Uterus (tissue), 4 donors: Measurements from ENCODE around the gene ATPAF1. TPM values are rescaled to one million over a fixed set of nuclear protein-coding genes. Genes with fewer than 3 reads are reported as not detected.

ENCODE experiments used
- DNase-seq, 2 donors: peaks; one replicate each; pipeline ENCODE4 v3.0.0-alpha.2; 2019 to 2020
- H3K27ac ChIP-seq, 2 donors: fragments of 200-600 bp; sonication (generic); 1 replicate in 1 of 2; 2 replicates in 1 of 2; pipeline ENCODE4 v1.5.1; 2016 to 2018
- H3K27me3 ChIP-seq, 2 donors: fragments of 200-600 bp; sonication (generic); one replicate each; pipeline ENCODE4 v1.5.1; 2018 to 2019; ENCODE audit warnings: control low read depth in 1 of 2
- H3K36me3 ChIP-seq, 2 donors: fragments of 200-600 bp; sonication (generic); one replicate each; pipeline ENCODE4 v1.5.1; 2019; ENCODE audit warnings: control low read depth in 1 of 2
- H3K4me1 ChIP-seq, 2 donors: fragments of 200-600 bp; sonication (generic); one replicate each; pipeline ENCODE4 v1.5.1; 2018 to 2019; ENCODE audit warnings: control low read depth in 1 of 2
- H3K4me3 ChIP-seq, 2 donors: fragments of 200-600 bp; sonication (generic); 1 replicate in 1 of 2; 2 replicates in 1 of 2; pipeline ENCODE4 v1.5.1; 2018 to 2019; ENCODE audit warnings: mild to moderate bottlenecking in 1 of 2
- H3K9me3 ChIP-seq, 2 donors: fragments of 200-600 bp; sonication (generic); one replicate each; pipeline ENCODE4 v1.5.1; 2019; ENCODE audit warnings: control low read depth in 1 of 2
- POLR2A ChIP-seq, 2 donors: fragments of 450-650 bp; IDR thresholded peaks; one replicate each; pipeline ENCODE4 v1.6.1; 2016; ENCODE audit warnings: antibody characterized with exemption in 2 of 2, mild to moderate bottlenecking in 1 of 2, moderate library complexity in 1 of 2
- intact Hi-C: fragments of 100-400 bp; cut with DNase I; formaldehyde crosslinking; loops from one replicate; pipeline ENCODE4 v1.15.1; 2023; ENCODE audit warnings: low total_unique reads
- total RNA-seq, 4 donors: library from RNA; depleted of rRNA in 3 of 4; stranded (reverse); fragments of >200 nt in 3 of 4; gene quantifications; one replicate each; pipeline versions ENCODE4 v1.1.0 to v1.2.4, GENCODE V29; 2014 to 2023
- TF ChIP-seq, protein P1 (sequence below), 4 experiments: fragments of 200-600 bp in 2 of 4; fragments of 450-650 bp in 2 of 4; sonication (generic) in 2 of 4; IDR thresholded peaks; one replicate each; pipeline ENCODE4 v1.5.1; 2016 to 2019; ENCODE audit warnings: antibody characterized with exemption in 4 of 4, mild to moderate bottlenecking in 2 of 4, moderate library complexity in 1 of 4
- donor health status: DM: yes; HTN: yes; CAD: no.

ATPAF1 gene
- total RNA-seq, 4 donors from 2014 or later, result 8.2 to 59.7 (median 40.8) TPM

- TF ChIP-seq, protein P1, sequence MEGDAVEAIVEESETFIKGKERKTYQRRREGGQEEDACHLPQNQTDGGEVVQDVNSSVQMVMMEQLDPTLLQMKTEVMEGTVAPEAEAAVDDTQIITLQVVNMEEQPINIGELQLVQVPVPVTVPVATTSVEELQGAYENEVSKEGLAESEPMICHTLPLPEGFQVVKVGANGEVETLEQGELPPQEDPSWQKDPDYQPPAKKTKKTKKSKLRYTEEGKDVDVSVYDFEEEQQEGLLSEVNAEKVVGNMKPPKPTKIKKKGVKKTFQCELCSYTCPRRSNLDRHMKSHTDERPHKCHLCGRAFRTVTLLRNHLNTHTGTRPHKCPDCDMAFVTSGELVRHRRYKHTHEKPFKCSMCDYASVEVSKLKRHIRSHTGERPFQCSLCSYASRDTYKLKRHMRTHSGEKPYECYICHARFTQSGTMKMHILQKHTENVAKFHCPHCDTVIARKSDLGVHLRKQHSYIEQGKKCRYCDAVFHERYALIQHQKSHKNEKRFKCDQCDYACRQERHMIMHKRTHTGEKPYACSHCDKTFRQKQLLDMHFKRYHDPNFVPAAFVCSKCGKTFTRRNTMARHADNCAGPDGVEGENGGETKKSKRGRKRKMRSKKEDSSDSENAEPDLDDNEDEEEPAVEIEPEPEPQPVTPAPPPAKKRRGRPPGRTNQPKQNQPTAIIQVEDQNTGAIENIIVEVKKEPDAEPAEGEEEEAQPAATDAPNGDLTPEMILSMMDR (IDR thresholded peaks at IDR 0.05), result no peak
- no peak for TF ChIP-seq POLR2A (IDR thresholded peaks at IDR 0.05)
- no peaks in the 10 kb centered on the region for H3K27me3 ChIP-seq
- no peak overlapping the region for H3K27ac ChIP-seq
- H3K36me3 ChIP-seq, result no peaks in the 10 kb centered on the region
- no peak overlapping the region for H3K4me3 ChIP-seq
- intact Hi-C loops, result no loop called here
- no peaks in the 10 kb centered on the region for H3K4me1 ChIP-seq
- DNase-seq, result no peak
- no peaks in the 10 kb centered on the region for H3K9me3 ChIP-seq
These were observed 75.3 kb downstream of the ATPAF1 start for GRCh38 chr1:46592823-46593222.

DNA sequence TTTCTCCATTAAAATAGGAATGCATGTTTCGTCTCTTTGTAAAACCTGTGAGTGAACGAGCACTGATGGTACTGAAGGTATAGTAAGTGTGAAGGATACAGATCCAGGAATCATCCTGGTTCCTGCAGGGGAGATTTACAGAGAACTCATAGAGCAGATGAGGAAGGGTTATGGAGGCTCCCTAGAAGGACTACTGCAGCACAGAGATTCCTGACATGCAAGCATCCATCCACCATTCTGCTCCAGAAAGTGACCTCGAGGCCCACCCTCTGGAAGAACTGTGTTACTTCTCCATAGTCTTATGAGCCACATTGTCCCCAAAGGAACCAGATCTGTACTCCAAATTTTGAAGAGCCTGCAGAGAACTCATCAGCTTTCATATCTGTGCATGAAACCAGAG lies 78.6 kb downstream of the ATPAF1 start:
- intact Hi-C loops, result no loop called here
- H3K36me3 ChIP-seq, result no peaks in the 10 kb centered on the region
- DNase-seq, result no peak
- no peaks in the 10 kb centered on the region for H3K27me3 ChIP-seq
- H3K27ac ChIP-seq, result no peak overlapping the region
- no peaks in the 10 kb centered on the region for H3K9me3 ChIP-seq
- H3K4me3 ChIP-seq, result no peak overlapping the region
- TF ChIP-seq, protein P1 (IDR thresholded peaks at IDR 0.05), result no peak
- TF ChIP-seq POLR2A (IDR thresholded peaks at IDR 0.05), result no peak
- no peaks in the 10 kb centered on the region for H3K4me1 ChIP-seq

- TF ChIP-seq, protein P1 (IDR thresholded peaks at IDR 0.05), result no peak
- no peak for TF ChIP-seq POLR2A (IDR thresholded peaks at IDR 0.05)
- intact Hi-C loops, result no loop called here
- Histone ChIP-seq H3K27me3 (no peaks in the 10 kb centered on the region), H3K27ac (no peak overlapping the region), H3K36me3 (no peaks in the 10 kb centered on the region), H3K4me1 (no peaks in the 10 kb centered on the region), H3K9me3 (no peaks in the 10 kb centered on the region), H3K4me3 (no peak overlapping the region)
- no peak for DNase-seq
These were observed 81.1 kb downstream of the ATPAF1 start for GRCh38 chr1:46587069-46587468.

- intact Hi-C loops, result no loop called here
- Histone ChIP-seq H3K36me3 (no peaks in the 10 kb centered on the region), H3K27ac (no peak overlapping the region), H3K27me3 (no peaks in the 10 kb centered on the region), H3K9me3 (no peaks in the 10 kb centered on the region), H3K4me3 (no peak overlapping the region), H3K4me1 (no peaks in the 10 kb centered on the region)
- TF ChIP-seq, protein P1 (IDR thresholded peaks at IDR 0.05), result no peak
- no peak for TF ChIP-seq POLR2A (IDR thresholded peaks at IDR 0.05)
- no peak for DNase-seq
These were observed 82.7 kb downstream of the ATPAF1 start for GRCh38 chr1:46585312-46585938.

- intact Hi-C loops, result no loop called here
- H3K4me1 ChIP-seq, result no peaks in the 10 kb centered on the region
- H3K36me3 ChIP-seq, result no peaks in the 10 kb centered on the region
- H3K9me3 ChIP-seq, result no peaks in the 10 kb centered on the region
- TF ChIP-seq, protein P1 (IDR thresholded peaks at IDR 0.05), result no peak
- TF ChIP-seq POLR2A (IDR thresholded peaks at IDR 0.05), result no peak
- H3K27ac ChIP-seq, result no peak overlapping the region
- no peaks in the 10 kb centered on the region for H3K27me3 ChIP-seq
- no peak overlapping the region for H3K4me3 ChIP-seq
- no peak for DNase-seq
These were observed 84.7 kb downstream of the ATPAF1 start for GRCh38 chr1:46583494-46583893.
